DND-41 (cell line): ENCODE results near the gene TAF11.

Experiments used
- ATAC-seq: fragments of 200-7000 bp; cut with Tn5 transposase; 3 replicates; pipeline ENCODE4 v1.9.1; 2021; ENCODE audit warnings: low read depth; ENCODE audit not compliant: insufficient read depth
- DNase-seq: peaks from one replicate; pipeline ENCODE4 v3.0.0-alpha.2; 2020
- H2AFZ ChIP-seq: 2 replicates; pipeline ENCODE4 v1.6.0; 2012; ENCODE audit warnings: low read depth, low read length
- H3K27ac ChIP-seq: 2 replicates; pipeline ENCODE4 v1.5.1; 2012; ENCODE audit warnings: low read length, inconsistent platforms
- H3K27me3 ChIP-seq: fragments of 200-600 bp; sonication (generic); 2 replicates; pipeline ENCODE4 v1.6.0; 2012; ENCODE audit warnings: low read length, mild to moderate bottlenecking, inconsistent platforms; ENCODE audit not compliant: insufficient read depth, poor library complexity
- H3K36me3 ChIP-seq: 2 replicates; pipeline ENCODE4 v1.5.1; 2012; ENCODE audit warnings: low read length, inconsistent platforms; ENCODE audit not compliant: insufficient read depth
- H3K4me1 ChIP-seq: 2 replicates; pipeline ENCODE4 v1.5.1; 2012; ENCODE audit warnings: mild to moderate bottlenecking, low read length; ENCODE audit not compliant: insufficient read depth
- H3K4me2 ChIP-seq: 2 replicates; pipeline ENCODE4 v1.6.0; 2012; ENCODE audit warnings: mild to moderate bottlenecking, moderate library complexity, low read length, inconsistent platforms; ENCODE audit not compliant: insufficient read depth
- H3K4me3 ChIP-seq, 2 experiments: fragments of 200-600 bp in 1 of 2; shearing (Covaris generic) in 1 of 2; 2 replicates each; pipeline ENCODE4 v1.5.1; 2012 to 2016; ENCODE audit warnings: inconsistent platforms in 2 of 2, low read length in 2 of 2, mild to moderate bottlenecking in 2 of 2, low read depth in 1 of 2, moderate library complexity in 1 of 2
- H3K79me2 ChIP-seq: 2 replicates; pipeline ENCODE4 v1.6.0; 2012; ENCODE audit warnings: low read length, inconsistent platforms; ENCODE audit not compliant: insufficient read depth
- H3K9ac ChIP-seq: 2 replicates; pipeline ENCODE4 v1.6.0; 2012; ENCODE audit warnings: low read depth, mild to moderate bottlenecking, inconsistent platforms, low read length, moderate library complexity
- H3K9me3 ChIP-seq: 2 replicates; pipeline ENCODE4 v1.5.1; 2012; ENCODE audit warnings: low read length, moderate library complexity, mild to moderate bottlenecking, inconsistent platforms; ENCODE audit not compliant: insufficient read depth, severe bottlenecking
- H4K20me1 ChIP-seq: 2 replicates; pipeline ENCODE4 v1.6.0; 2012; ENCODE audit warnings: low read length; ENCODE audit not compliant: insufficient read depth
- CTCF ChIP-seq: IDR thresholded peaks from 2 replicates; pipeline ENCODE4 v1.5.1; 2012; ENCODE audit warnings: borderline replicate concordance, low read length, moderate library complexity, mild to moderate bottlenecking; ENCODE audit not compliant: poor library complexity, severe bottlenecking; ENCODE audit errors: extremely low read depth
- EZH2 ChIP-seq: IDR thresholded peaks from 3 replicates; pipeline ENCODE4 v1.6.1; 2012; ENCODE audit warnings: borderline replicate concordance, low read depth, mild to moderate bottlenecking, moderate library complexity, low read length, inconsistent platforms; ENCODE audit not compliant: severe bottlenecking

The TAF11 gene

GRCh38 chr6:34920097-34920496 is 32.3 kb upstream of the TAF11 start:
- H2AFZ ChIP-seq: no peak overlapping the region
- no peak overlapping the region for H3K4me3 ChIP-seq
- H3K27me3 ChIP-seq: no peaks in the 10 kb centered on the region
- H3K9ac ChIP-seq: no peak overlapping the region
- no peaks in the 10 kb centered on the region for H3K4me1 ChIP-seq
- no peak for DNase-seq
- H3K9me3 ChIP-seq: no peaks in the 10 kb centered on the region
- H4K20me1 ChIP-seq: peaks cover 23% of the 10 kb centered on the region; the same call in 1 of the 2 replicates
- H3K36me3 ChIP-seq: no peaks in the 10 kb centered on the region
- no peak overlapping the region for H3K4me2 ChIP-seq
- ATAC-seq: no peak
- no peak overlapping the region for H3K27ac ChIP-seq
- no peaks in the 10 kb centered on the region for H3K79me2 ChIP-seq
- TF ChIP-seq CTCF (no peak), EZH2 (no peak)

GRCh38 chr6:34919651-34920050 is 31.8 kb upstream of the TAF11 start:
- Histone ChIP-seq H3K4me1 (no peaks in the 10 kb centered on the region), H4K20me1 (peaks cover 25% of the 10 kb centered on the region; the same call in 1 of the 2 replicates), H3K27me3 (no peaks in the 10 kb centered on the region), H2AFZ (no peak overlapping the region), H3K4me2 (no peak overlapping the region), H3K36me3 (no peaks in the 10 kb centered on the region), H3K4me3 (no peak overlapping the region), H3K9ac (no peak overlapping the region), H3K79me2 (peaks cover 2% of the 10 kb centered on the region; the same call in 1 of the 2 replicates), H3K27ac (no peak overlapping the region), H3K9me3 (no peaks in the 10 kb centered on the region)
- ATAC-seq (no peak), DNase-seq (no peak)
- no peak for TF ChIP-seq EZH2
- TF ChIP-seq CTCF: no peak

GRCh38 chr6:34917626-34918285 is 29.9 kb upstream of the TAF11 start:
- H3K4me1 ChIP-seq: peaks cover 3% of the 10 kb centered on the region
- no peaks in the 10 kb centered on the region for H3K9me3 ChIP-seq
- peaks cover 3% of the 10 kb centered on the region; the same call in 1 of the 2 replicates for H3K79me2 ChIP-seq
- H3K36me3 ChIP-seq: no peaks in the 10 kb centered on the region
- H3K4me2 ChIP-seq: no peak overlapping the region
- H3K27me3 ChIP-seq: no peaks in the 10 kb centered on the region
- no peak overlapping the region for H2AFZ ChIP-seq
- peaks cover 33% of the 10 kb centered on the region; the same call in 1 of the 2 replicates for H4K20me1 ChIP-seq
- DNase-seq (no peak), ATAC-seq (no peak)
- H3K27ac ChIP-seq: no peak overlapping the region
- TF ChIP-seq CTCF (no peak), EZH2 (no peak)
- no peak overlapping the region for H3K9ac ChIP-seq
- H3K4me3 ChIP-seq: no peak overlapping the region
